ENCODE data around the gene FAAH2.

DNA sequence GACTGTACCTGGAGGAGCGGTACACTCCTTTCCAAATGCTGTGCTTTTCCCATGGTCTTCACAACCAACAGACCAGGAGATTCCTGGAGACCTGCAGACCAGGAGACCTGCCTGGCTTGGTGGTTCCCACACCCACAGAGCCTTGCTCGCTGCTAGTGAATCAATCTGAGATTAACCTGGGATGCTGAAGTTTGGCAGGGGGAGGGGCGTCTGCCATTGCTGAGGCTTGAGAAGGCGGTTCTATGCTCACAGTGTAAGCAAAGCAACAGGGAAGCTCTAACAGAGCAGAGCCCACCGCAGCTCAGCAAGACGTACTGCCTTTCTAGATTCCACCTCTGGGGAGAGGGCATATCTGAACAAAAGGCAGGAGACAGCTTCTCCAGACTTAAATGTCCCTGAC, 34.5 kb upstream of the FAAH2 start:
- TF ChIP-seq EZH2 (IDR thresholded peaks at IDR 0.05; ENCODE audit: borderline replicate concordance, low read depth, low read length, severe bottlenecking): no peak
- TF ChIP-seq POLR2A (IDR thresholded peaks at IDR 0.05; ENCODE audit: low read depth, low read length): no peak
- TF ChIP-seq, protein P1, sequence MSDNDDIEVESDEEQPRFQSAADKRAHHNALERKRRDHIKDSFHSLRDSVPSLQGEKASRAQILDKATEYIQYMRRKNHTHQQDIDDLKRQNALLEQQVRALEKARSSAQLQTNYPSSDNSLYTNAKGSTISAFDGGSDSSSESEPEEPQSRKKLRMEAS (IDR thresholded peaks at IDR 0.05; ENCODE audit: insufficient read depth, insufficient read length): no peak
- TF ChIP-seq, protein P2, sequence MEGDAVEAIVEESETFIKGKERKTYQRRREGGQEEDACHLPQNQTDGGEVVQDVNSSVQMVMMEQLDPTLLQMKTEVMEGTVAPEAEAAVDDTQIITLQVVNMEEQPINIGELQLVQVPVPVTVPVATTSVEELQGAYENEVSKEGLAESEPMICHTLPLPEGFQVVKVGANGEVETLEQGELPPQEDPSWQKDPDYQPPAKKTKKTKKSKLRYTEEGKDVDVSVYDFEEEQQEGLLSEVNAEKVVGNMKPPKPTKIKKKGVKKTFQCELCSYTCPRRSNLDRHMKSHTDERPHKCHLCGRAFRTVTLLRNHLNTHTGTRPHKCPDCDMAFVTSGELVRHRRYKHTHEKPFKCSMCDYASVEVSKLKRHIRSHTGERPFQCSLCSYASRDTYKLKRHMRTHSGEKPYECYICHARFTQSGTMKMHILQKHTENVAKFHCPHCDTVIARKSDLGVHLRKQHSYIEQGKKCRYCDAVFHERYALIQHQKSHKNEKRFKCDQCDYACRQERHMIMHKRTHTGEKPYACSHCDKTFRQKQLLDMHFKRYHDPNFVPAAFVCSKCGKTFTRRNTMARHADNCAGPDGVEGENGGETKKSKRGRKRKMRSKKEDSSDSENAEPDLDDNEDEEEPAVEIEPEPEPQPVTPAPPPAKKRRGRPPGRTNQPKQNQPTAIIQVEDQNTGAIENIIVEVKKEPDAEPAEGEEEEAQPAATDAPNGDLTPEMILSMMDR (IDR thresholded peaks at IDR 0.05; ENCODE audit: extremely low read depth in 1 of 2, insufficient read depth in 1 of 2, low read depth in 1 of 2, low read length in 2 of 2): no peak

Data from endothelial cell of umbilical vein (primary cell).